ENCODE results near the gene C2CD3.

C2CD3 gene, protein sequence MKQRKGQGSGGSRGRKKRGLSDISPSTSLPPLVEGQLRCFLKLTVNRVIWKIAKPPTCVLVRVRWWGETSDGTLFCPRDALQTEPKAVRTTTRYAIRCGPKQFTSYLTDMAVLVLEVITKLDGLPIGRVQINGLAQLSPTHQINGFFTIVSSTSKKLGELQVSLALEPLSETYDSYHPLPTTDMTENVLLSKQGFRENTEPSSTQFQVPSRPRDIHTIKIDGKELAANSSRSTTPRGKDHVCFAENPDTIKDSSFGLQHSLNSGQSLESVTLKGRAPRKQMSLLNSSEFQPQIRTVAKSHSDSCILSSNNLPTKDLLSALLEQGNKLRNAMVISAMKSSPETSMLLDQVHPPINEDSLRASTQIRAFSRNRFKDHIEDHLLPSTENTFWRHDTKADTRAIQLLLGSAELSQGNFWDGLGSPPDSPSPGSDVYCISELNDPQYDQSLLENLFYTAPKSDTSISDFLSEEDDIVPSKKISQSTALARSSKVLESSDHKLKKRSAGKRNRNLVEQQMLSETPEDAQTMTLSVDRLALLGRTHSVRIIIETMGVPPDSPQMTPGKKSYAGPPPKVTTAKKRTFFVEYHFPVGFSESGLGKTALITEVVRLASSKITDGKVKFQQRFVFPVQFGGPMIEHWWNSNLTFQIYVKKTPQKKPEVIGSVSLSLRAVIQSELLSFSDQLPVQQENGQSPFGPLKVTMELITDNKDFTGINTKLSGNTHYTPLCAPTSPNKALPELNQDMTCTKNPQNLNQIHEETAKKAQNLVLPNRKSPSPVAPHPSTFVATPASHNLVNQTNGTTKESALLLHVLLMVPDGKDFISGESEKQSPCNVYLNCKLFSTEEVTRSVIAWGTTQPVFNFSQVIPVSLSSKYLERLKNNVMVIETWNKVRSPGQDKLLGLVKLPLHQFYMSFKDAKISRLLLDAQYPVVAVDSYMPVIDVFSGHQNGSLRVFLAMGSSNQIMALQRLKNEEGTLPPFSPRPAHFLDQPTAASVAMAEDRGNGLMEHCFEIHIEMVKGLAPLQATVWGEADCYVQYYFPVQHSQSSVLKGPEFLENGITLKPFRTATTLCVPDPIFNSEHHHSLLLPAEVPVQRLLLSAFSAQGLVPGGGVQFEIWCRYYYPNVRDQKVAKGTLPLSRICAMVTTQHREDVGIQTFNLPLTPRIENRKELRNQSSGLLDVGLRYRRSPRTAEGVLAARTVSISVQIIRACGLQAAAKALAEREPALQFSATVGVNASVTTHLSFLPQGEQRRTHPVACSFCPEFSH (N-terminal part only)

GRCh38 chr11:74170694-74171629 is at the start of gene C2CD3, which contains the start of gene PPME1:
C2CD3 (minus strand) TSS chr11:74171002; CDS start chr11:74170792, 210 bp downstream.
PPME1 (plus strand) TSS chr11:74171289; CDS start chr11:74171422, 133 bp downstream.
- Histone ChIP-seq H3K27ac (peak within 1 kb of the TSS; percentile 58), H3K4me3 (ENCODE audit: low read depth, low read length) (peak within 1 kb of the TSS; percentile 89), H3K36me3 (replicated peaks) (peaks cover 9% of the 10 kb centered on the region), H3K27me3 (replicated peaks) (no peaks in the 10 kb centered on the region)
- DNase-seq, result peak; percentile 99
- TF ChIP-seq CTCF (IDR thresholded peaks at IDR 0.05; ENCODE audit: low read depth, low read length, missing control alignments), result peak; percentile 46
- in situ Hi-C loops (cut with HindIII; ENCODE audit: low pct_ligation_motif_present, low sequenced_read_pairs), result no loop called here

DNA sequence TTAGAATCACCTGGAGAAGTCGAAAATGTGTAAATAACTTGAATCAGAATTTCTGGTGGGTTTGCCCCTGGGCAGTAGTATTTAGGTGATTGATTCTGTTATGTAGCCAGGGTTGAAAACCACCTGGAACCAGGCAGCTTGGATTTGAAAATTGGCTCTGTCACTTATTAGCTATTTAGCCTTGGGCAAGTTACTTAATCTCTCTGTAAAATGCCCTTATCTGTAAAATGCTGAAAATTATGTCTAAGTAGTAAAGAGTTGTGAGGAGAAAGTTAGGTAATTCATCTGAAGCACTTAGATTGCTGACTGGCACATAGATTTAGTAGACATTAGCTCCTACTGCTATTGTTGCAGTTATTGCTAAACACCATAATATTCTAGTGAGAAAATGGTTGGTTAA is 49.6 kb upstream of the C2CD3 start:
- no peak overlapping the region for H3K27ac ChIP-seq
- H3K36me3 ChIP-seq (replicated peaks), result no peaks in the 10 kb centered on the region
- no peak for TF ChIP-seq CTCF (IDR thresholded peaks at IDR 0.05; ENCODE audit: low read depth, low read length, missing control alignments)
- no peak for DNase-seq
- H3K27me3 ChIP-seq (replicated peaks), result no peaks in the 10 kb centered on the region
- in situ Hi-C loops (cut with HindIII; ENCODE audit: low pct_ligation_motif_present, low sequenced_read_pairs), result no loop called here
- H3K4me3 ChIP-seq (ENCODE audit: low read depth, low read length), result no peak overlapping the region

DNA sequence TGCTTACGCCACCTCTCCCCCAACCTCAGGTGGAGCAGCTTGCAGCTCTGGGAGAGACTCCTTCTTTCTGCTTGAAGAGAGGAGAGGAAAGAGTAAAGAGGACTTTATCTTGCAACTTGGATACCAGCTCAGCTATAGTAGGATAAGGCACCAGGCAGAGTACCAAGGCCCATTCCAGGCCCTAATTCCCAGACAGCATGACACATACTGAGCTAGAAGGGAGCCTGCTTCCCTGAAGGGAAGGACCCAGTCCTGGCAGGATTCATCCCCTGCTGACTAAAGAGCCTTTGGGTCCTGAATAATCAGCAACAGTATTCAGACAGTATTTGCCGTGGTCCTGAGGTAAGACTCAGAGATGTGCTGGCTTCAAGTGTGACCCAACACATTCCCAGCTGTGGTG is 41.7 kb upstream of the C2CD3 start:
- Histone ChIP-seq H3K27ac (no peak overlapping the region), H3K36me3 (replicated peaks) (peaks cover 10% of the 10 kb centered on the region), H3K4me3 (ENCODE audit: low read depth, low read length) (no peak overlapping the region), H3K27me3 (replicated peaks) (no peaks in the 10 kb centered on the region)
- in situ Hi-C loops (cut with HindIII; ENCODE audit: low pct_ligation_motif_present, low sequenced_read_pairs), result no loop called here
- DNase-seq, result no peak
- no peak for TF ChIP-seq CTCF (IDR thresholded peaks at IDR 0.05; ENCODE audit: low read depth, low read length, missing control alignments)

DNA sequence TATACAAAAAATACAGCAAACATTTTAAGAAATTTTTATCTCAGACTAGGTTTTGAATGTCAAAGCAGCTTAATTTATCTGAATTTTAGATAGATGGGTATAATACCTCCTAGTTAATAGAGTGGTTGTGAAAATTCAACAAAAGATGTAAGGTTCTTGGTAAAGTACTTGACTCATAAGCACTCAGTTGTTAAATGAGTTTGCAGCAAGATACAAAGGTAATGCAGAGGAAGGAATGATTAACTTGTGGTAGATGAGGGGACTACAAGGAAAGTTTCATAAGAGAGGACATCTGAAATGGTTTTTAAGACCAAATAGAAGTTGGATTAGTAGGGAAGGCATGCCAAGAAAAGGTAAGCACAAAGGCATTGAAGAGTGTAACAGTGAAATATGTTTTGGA is 37.7 kb upstream of the C2CD3 start:
- no peak overlapping the region for H3K27ac ChIP-seq
- peaks cover 15% of the 10 kb centered on the region for H3K36me3 ChIP-seq (replicated peaks)
- TF ChIP-seq CTCF (IDR thresholded peaks at IDR 0.05; ENCODE audit: low read depth, low read length, missing control alignments), result no peak
- no peaks in the 10 kb centered on the region for H3K27me3 ChIP-seq (replicated peaks)
- in situ Hi-C loops (cut with HindIII; ENCODE audit: low pct_ligation_motif_present, low sequenced_read_pairs), result no loop called here
- H3K4me3 ChIP-seq (ENCODE audit: low read depth, low read length), result no peak overlapping the region
- no peak for DNase-seq

DNA sequence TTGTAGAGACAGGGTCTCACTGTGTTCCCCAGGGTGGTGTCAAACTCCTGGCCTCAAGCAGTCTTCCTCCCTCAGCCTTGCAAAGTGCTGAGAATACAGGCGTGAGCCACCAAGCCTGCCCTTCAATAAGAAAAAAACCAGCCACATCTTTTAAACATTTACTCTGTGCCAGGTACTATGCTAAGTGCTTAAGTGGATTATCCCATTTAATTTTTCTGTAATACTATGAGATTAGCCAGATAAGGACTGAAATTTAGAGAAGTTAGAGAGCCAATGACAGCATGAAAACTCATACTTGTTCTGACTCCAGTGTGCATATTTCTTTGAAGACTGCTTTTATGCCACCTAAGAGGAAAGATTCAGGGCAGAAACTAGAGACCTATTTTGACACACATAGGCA is 35.9 kb upstream of the C2CD3 start:
- Histone ChIP-seq H3K36me3 (replicated peaks) (peaks cover 10% of the 10 kb centered on the region), H3K27ac (no peak overlapping the region), H3K4me3 (ENCODE audit: low read depth, low read length) (no peak overlapping the region), H3K27me3 (replicated peaks) (no peaks in the 10 kb centered on the region)
- TF ChIP-seq CTCF (IDR thresholded peaks at IDR 0.05; ENCODE audit: low read depth, low read length, missing control alignments), result no peak
- in situ Hi-C loops (cut with HindIII; ENCODE audit: low pct_ligation_motif_present, low sequenced_read_pairs), result no loop called here
- no peak for DNase-seq
